Body of pancreas (tissue), 4 donors: ENCODE results near the gene DHX34.

Source experiments
- POLR2A ChIP-seq, 3 donors: fragments of 450-650 bp; IDR thresholded peaks; one replicate each; pipeline ENCODE4 v1.6.1; 2016; ENCODE audit warnings: antibody characterized with exemption in 3 of 3, mild to moderate bottlenecking in 2 of 3
- TF ChIP-seq, protein P1 (sequence below), 7 experiments: fragments of 450-650 bp in 4 of 7; fragments of 200-600 bp in 3 of 7; sonication (generic) in 3 of 7; IDR thresholded peaks; one replicate each; pipeline ENCODE4 v1.5.1; 2016 to 2019; ENCODE audit warnings: antibody characterized with exemption in 7 of 7

DNA sequence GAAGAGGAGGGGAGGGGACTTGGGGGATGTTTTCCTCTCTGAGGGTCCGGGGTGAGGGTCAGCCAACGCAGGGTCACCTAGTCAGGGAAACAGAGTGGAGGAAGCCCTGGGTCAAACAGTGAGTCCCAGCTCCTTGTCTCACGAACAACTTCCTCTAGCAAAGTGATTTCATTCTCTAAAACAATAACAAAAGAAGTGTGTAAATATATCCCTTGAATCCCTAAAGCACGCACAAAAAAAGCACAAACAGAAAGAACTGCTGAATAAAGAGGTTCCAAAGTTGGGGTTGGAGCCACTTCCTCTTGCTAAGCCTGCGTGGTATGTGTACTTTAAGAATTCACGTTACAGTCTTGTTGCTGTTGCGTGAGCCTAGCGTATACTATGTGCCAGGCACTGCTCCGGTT is 18.6 kb upstream of the DHX34 start:
- TF ChIP-seq, protein P1, sequence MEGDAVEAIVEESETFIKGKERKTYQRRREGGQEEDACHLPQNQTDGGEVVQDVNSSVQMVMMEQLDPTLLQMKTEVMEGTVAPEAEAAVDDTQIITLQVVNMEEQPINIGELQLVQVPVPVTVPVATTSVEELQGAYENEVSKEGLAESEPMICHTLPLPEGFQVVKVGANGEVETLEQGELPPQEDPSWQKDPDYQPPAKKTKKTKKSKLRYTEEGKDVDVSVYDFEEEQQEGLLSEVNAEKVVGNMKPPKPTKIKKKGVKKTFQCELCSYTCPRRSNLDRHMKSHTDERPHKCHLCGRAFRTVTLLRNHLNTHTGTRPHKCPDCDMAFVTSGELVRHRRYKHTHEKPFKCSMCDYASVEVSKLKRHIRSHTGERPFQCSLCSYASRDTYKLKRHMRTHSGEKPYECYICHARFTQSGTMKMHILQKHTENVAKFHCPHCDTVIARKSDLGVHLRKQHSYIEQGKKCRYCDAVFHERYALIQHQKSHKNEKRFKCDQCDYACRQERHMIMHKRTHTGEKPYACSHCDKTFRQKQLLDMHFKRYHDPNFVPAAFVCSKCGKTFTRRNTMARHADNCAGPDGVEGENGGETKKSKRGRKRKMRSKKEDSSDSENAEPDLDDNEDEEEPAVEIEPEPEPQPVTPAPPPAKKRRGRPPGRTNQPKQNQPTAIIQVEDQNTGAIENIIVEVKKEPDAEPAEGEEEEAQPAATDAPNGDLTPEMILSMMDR (IDR thresholded peaks at IDR 0.05), result no peak
- TF ChIP-seq POLR2A (IDR thresholded peaks at IDR 0.05), result no peak
